HCT116 (cell line): Measurements from ENCODE around the gene CYP24A1. TPM values are rescaled to one million over a fixed set of nuclear protein-coding genes. Genes with fewer than 3 reads are reported as not detected.

ENCODE experiments used
- ATAC-seq: fragments of 200-7000 bp; cut with Tn5 transposase; 2 replicates; pipeline ENCODE4 v1.9.1; 2020; ENCODE audit warnings: mild to moderate bottlenecking, moderate library complexity
- BruUV-seq: library from RNA; stranded (reverse); fragments of 400-500 nt; replicated peaks from 2 replicates; lab custom pipeline; 2021; lab: Mats Ljungman, UMichigan
- CTCF ChIA-PET: fragments of 300-600 bp; sonication (Branson Sonifier 250); formaldehyde crosslinking; loops from one replicate; lab custom pipeline; 2021; ENCODE audit warnings: antibody characterized with exemption; lab: Charles Lee
- POLR2A ChIA-PET: fragments of 300-600, 350-600 bp; sonication (Branson Sonifier 250); formaldehyde crosslinking; loops from one replicate; lab custom pipeline; 2021; ENCODE audit warnings: antibody characterized with exemption; lab: Charles Lee
- RAD21 ChIA-PET, 2 experiments: fragments of 300-600 bp; sonication (Branson Sonifier 250); formaldehyde crosslinking; loops; one replicate each; lab custom pipeline; 2023; ENCODE audit warnings: low total read pairs in 2 of 2; ENCODE audit not compliant: uncharacterized antibody in 2 of 2, unreplicated experiment in 2 of 2, low non-redundant PET in 1 of 2; lab: Charles Lee
- DNase-seq: peaks from one replicate; pipeline ENCODE4 v3.0.0-alpha.2; 2010; ENCODE audit warnings: low read depth, low spot score
- H2AFZ ChIP-seq: fragments of 200-600 bp; shearing (Covaris generic), sonication (generic); 2 replicates; pipeline ENCODE4 v1.6.1; 2017; ENCODE audit warnings: low read depth, mixed run types, mixed read lengths, antibody characterized with exemption, low read length; ENCODE audit not compliant: poor library complexity, severe bottlenecking
- H3K27ac ChIP-seq: 2 replicates; pipeline ENCODE4 v1.5.1; 2012; ENCODE audit warnings: low read depth, low read length
- H3K27me3 ChIP-seq: fragments of 200-600 bp; sonication (generic); 2 replicates; pipeline ENCODE4 v1.6.1; 2016; ENCODE audit warnings: mixed run types, low read length, mixed read lengths; ENCODE audit not compliant: insufficient read depth
- H3K36me3 ChIP-seq, 2 experiments: fragments of 200-500 bp in 1 of 2; fragments of 200-600 bp in 1 of 2; sonication (Bioruptor generic) in 1 of 2; sonication (generic) in 1 of 2; 2 replicates each; pipeline versions ENCODE4 v1.5.1 to v1.6.1; 2014 to 2016; ENCODE audit warnings: low read length in 2 of 2, inconsistent platforms in 1 of 2, mixed read lengths in 1 of 2, mixed run types in 1 of 2; ENCODE audit not compliant: insufficient read depth in 2 of 2, control insufficient read depth in 1 of 2
- H3K4me1 ChIP-seq, 2 experiments: fragments of 200-600 bp in 1 of 2; sonication (generic) in 1 of 2; 2 replicates each; pipeline versions ENCODE4 v1.5.1 to v1.6.1; 2012 to 2017; ENCODE audit warnings: low read length in 2 of 2, inconsistent platforms in 1 of 2, mild to moderate bottlenecking in 1 of 2, mixed read lengths in 1 of 2, mixed run types in 1 of 2, moderate library complexity in 1 of 2; ENCODE audit not compliant: insufficient read depth in 2 of 2, control insufficient read depth in 1 of 2
- H3K4me2 ChIP-seq: fragments of 200-600 bp; sonication (generic); 2 replicates; pipeline ENCODE4 v1.6.1; 2017; ENCODE audit warnings: mixed run types, low read length, mixed read lengths
- H3K4me3 ChIP-seq, 2 experiments: fragments of 200-600 bp in 1 of 2; sonication (generic) in 1 of 2; replicated peaks in 1 of 2; 2 replicates each; pipeline ENCODE4 v1.5.1; 2011 to 2016; ENCODE audit warnings: low read length in 2 of 2, control low read depth in 1 of 2, low read depth in 1 of 2, mild to moderate bottlenecking in 1 of 2, mixed read lengths in 1 of 2, mixed run types in 1 of 2
- H3K79me2 ChIP-seq: fragments of 200-600 bp; sonication (generic); 2 replicates; pipeline ENCODE4 v1.6.1; 2017; ENCODE audit warnings: mild to moderate bottlenecking, mixed run types, low read length, moderate library complexity, mixed read lengths; ENCODE audit not compliant: insufficient read depth
- H3K9ac ChIP-seq: fragments of 200-600 bp; sonication (generic); 2 replicates; pipeline ENCODE4 v1.6.1; 2016; ENCODE audit warnings: low read length, mixed read lengths
- H3K9me2 ChIP-seq: fragments of 200-600 bp; sonication (generic), shearing (Covaris generic); 2 replicates; pipeline ENCODE4 v1.6.1; 2017; ENCODE audit warnings: mixed run types, mild to moderate bottlenecking, moderate library complexity; ENCODE audit not compliant: insufficient read depth
- H3K9me3 ChIP-seq, 2 experiments: fragments of 200-500 bp in 1 of 2; fragments of 200-600 bp in 1 of 2; sonication (Bioruptor generic) in 1 of 2; sonication (generic) in 1 of 2; 2 replicates each; pipeline ENCODE4 v1.6.1; 2014 to 2017; ENCODE audit warnings: low read length in 2 of 2, mixed read lengths in 2 of 2, inconsistent platforms in 1 of 2, low read depth in 1 of 2, mild to moderate bottlenecking in 1 of 2, mixed run types in 1 of 2, moderate library complexity in 1 of 2; ENCODE audit not compliant: control insufficient read depth in 1 of 2, insufficient read depth in 1 of 2
- H4K20me1 ChIP-seq: fragments of 200-600 bp; sonication (generic), shearing (Covaris generic); 2 replicates; pipeline ENCODE4 v1.6.1; 2017; ENCODE audit warnings: mixed run types, mild to moderate bottlenecking, moderate library complexity; ENCODE audit not compliant: insufficient read depth
- CEBPB ChIP-seq: IDR thresholded peaks from 2 replicates; pipeline ENCODE4 v1.6.1; 2012; ENCODE audit warnings: low read depth
- EZH2 ChIP-seq: fragments of 200-600 bp; sonication (generic); IDR thresholded peaks from 2 replicates; pipeline ENCODE4 v1.6.1; 2017; ENCODE audit warnings: antibody characterized with exemption, mixed run types
- EZH2phosphoT487 ChIP-seq: fragments of 200-600 bp; IDR thresholded peaks from 2 replicates; pipeline ENCODE4 v1.6.1; 2018; ENCODE audit warnings: antibody characterized with exemption, borderline replicate concordance
- POLR2AphosphoS5 ChIP-seq: IDR thresholded peaks from 2 replicates; pipeline ENCODE4 v1.6.1; 2011; ENCODE audit warnings: mild to moderate bottlenecking, low read depth, low read length, moderate library complexity
- RAD21 ChIP-seq: IDR thresholded peaks from 2 replicates; pipeline ENCODE4 v1.6.1; 2012; ENCODE audit warnings: low read depth, mild to moderate bottlenecking
- SP1 ChIP-seq: IDR thresholded peaks from 2 replicates; pipeline ENCODE4 v1.6.1; 2012; ENCODE audit warnings: low read depth
- ZFX ChIP-seq: fragments of 450-650 bp; IDR thresholded peaks from 2 replicates; pipeline ENCODE4 v1.6.1; 2017
- intact Hi-C: fragments of 100-400 bp; cut with micrococcal nuclease; formaldehyde crosslinking; loops from 2 replicates; pipeline ENCODE4 v1.10.0; 2022
- total RNA-seq: library from RNA; stranded (reverse); gene quantifications from one replicate; pipeline ENCODE4 v1.2.1, GENCODE V29; 2021; ENCODE audit not compliant: unreplicated experiment
- TF ChIP-seq, protein P1 (sequence below), 3 experiments: fragments of 200-600 bp in 1 of 3; sonication (generic) in 1 of 3; IDR thresholded peaks in 2 of 3; conservative IDR thresholded peaks in 1 of 3; 2 replicates each; pipeline ENCODE4 v1.5.1; 2012 to 2017; ENCODE audit warnings: low read depth in 2 of 3, low read length in 2 of 3, antibody characterized with exemption in 1 of 3, borderline replicate concordance in 1 of 3, control low read depth in 1 of 3, mild to moderate bottlenecking in 1 of 3, mixed read lengths in 1 of 3, mixed run types in 1 of 3, moderate library complexity in 1 of 3; ENCODE audit not compliant: insufficient read depth in 1 of 3
- TF ChIP-seq, protein P2 (sequence below): IDR thresholded peaks from 2 replicates; pipeline ENCODE4 v1.6.1; 2012; ENCODE audit warnings: low read depth
- TF ChIP-seq, protein P3 (sequence below): IDR thresholded peaks from 2 replicates; pipeline ENCODE4 v1.6.1; 2012

CYP24A1 gene
- total RNA-seq, 1 experiment from 2014 or later, result 267 TPM

DNA sequence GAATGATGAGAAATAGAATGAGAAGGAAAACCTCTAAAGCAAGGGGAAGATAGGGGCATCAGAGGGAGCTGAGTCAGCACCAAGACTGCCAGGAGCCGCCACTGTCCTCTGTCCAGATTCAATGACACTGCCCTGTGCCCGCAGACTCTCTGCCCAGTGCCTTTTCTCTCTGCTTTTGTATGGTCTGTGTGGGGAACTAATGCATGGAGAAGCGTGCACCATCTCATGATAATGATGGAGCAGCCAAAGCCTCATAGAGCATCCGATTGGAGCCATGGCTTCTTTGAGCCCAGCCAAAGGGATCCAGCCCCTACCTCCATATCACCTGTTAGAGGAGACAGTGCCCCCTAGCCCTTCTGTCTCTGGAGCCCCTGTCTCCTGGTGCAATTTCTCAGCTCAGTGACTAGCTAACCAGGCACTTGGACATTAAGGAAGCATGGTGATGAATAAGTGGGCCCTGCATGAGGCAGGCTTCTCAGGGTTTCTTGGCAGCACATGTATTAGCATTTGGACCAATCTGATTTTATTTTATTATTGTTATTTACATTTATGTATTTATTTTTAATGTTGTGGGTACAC is 27.6 kb upstream of the CYP24A1 start:
- DNase-seq (no peak), ATAC-seq (no peak)
- no peaks in the 10 kb centered on the region for H3K36me3 ChIP-seq
- no peaks in the 10 kb centered on the region for H3K79me2 ChIP-seq
- intact Hi-C loops, result no loop called here
- H3K27me3 ChIP-seq, result no peaks in the 10 kb centered on the region
- no peak overlapping the region for H3K4me2 ChIP-seq
- no peak overlapping the region for H3K4me3 ChIP-seq
- no peaks in the 10 kb centered on the region for H4K20me1 ChIP-seq
- ChIA-PET CTCF (interaction anchor here (6.3 kb wide), 1 partner anchor 102 kb away, joined by 162 read pairs; no protein-coding TSS in a partner anchor), RAD21 (interaction anchor here (0.6 to 4.1 kb wide), 2 partner anchors 105 to 312 kb away, joined by 7 to 17 read pairs; no protein-coding TSS in a partner anchor), POLR2A (no interaction called here)
- no peak for TF ChIP-seq EZH2
- TF ChIP-seq, protein P1, sequence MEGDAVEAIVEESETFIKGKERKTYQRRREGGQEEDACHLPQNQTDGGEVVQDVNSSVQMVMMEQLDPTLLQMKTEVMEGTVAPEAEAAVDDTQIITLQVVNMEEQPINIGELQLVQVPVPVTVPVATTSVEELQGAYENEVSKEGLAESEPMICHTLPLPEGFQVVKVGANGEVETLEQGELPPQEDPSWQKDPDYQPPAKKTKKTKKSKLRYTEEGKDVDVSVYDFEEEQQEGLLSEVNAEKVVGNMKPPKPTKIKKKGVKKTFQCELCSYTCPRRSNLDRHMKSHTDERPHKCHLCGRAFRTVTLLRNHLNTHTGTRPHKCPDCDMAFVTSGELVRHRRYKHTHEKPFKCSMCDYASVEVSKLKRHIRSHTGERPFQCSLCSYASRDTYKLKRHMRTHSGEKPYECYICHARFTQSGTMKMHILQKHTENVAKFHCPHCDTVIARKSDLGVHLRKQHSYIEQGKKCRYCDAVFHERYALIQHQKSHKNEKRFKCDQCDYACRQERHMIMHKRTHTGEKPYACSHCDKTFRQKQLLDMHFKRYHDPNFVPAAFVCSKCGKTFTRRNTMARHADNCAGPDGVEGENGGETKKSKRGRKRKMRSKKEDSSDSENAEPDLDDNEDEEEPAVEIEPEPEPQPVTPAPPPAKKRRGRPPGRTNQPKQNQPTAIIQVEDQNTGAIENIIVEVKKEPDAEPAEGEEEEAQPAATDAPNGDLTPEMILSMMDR (IDR thresholded peaks at IDR 0.05 in 2 of 3, conservative IDR thresholded peaks at IDR 0.05 in 1 of 3; ENCODE audit: borderline replicate concordance in 1 of 3, insufficient read depth in 1 of 3, low read depth in 2 of 3, low read length in 2 of 3), result 0 out of 6 replicates have a peak, but pooled peaks of 1 of the 3 experiments have one; percentile 5
- peaks cover 23 to 36% of the 10 kb centered on the region in 2 experiments for H3K4me1 ChIP-seq
- H3K27ac ChIP-seq, result no peak overlapping the region
- no peak overlapping the region for H2AFZ ChIP-seq
- H3K9me2 ChIP-seq, result no peaks in the 10 kb centered on the region
- H3K9me3 ChIP-seq, result no peaks in the 10 kb centered on the region
- BruUV-seq, result no TSS peak
- H3K9ac ChIP-seq, result no peak overlapping the region

DNA sequence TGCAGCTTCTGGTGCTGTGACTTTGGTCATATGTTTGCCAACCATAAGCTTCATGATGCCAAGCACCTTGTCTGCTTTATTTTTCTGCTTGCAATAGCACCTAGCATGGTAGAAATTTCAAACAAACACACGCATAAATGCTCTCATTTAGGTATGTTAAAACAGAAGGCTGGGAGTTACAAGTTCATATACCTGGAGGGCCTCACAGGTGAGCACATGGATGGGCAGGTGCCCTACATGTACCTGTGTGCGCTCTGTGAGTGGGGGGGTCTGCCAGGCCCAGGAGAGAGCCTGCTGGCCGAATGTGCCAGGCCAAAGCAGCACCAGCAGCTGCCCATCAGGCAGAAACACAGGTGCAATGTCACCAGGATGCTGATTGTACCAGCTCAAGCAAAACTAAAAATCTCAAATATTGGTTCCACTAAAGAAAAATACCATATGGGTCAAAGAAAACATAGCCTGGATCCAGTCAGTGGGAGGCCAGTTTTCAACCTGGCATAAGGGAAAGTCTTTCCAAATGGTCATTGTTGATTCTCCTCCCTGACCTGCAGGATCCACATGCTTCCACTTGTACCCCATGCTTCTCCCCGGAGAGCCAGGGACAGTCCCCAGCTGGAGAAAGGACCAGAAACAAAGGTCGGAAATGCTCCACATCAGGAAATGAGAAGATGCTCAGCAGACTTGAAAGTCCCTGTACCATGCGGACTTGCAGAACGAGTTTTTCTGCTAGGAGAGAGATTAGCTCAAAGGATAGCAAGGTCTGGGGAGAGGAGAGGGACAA is 26.9 kb upstream of the CYP24A1 start:
- Histone ChIP-seq H3K4me2 (no peak overlapping the region), H3K79me2 (no peaks in the 10 kb centered on the region), H3K27me3 (no peaks in the 10 kb centered on the region), H2AFZ (no peak overlapping the region), H3K4me1 (peaks cover 29 to 43% of the 10 kb centered on the region in 2 experiments), H3K9me3 (no peaks in the 10 kb centered on the region), H3K9ac (no peak overlapping the region), H3K36me3 (no peaks in the 10 kb centered on the region), H3K9me2 (no peaks in the 10 kb centered on the region), H3K27ac (no peak overlapping the region), H3K4me3 (no peak overlapping the region), H4K20me1 (no peaks in the 10 kb centered on the region)
- intact Hi-C loops, result no loop called here
- RAD21 ChIA-PET, result interaction anchor here (0.6 to 4.1 kb wide), 3 partner anchors 104 to 312 kb away, joined by 7 to 17 read pairs (median 15); no protein-coding TSS in a partner anchor
- BruUV-seq, result no TSS peak
- CTCF ChIA-PET, result interaction anchor here (0.7 to 6.3 kb wide), 17 partner anchors 8 to 447 kb away, joined by 3 to 162 read pairs (median 3); partner anchors contain the start of gene BCAS1
- no peak for DNase-seq
- POLR2A ChIA-PET, result no interaction called here
- no peak for ATAC-seq
- TF ChIP-seq POLR2AphosphoS5, result no peak
- TF ChIP-seq ZFX, result no peak
- TF ChIP-seq EZH2, result no peak
- no peak for TF ChIP-seq RAD21
- no peak for TF ChIP-seq CEBPB
- TF ChIP-seq SP1, result no peak
- TF ChIP-seq, protein P2, sequence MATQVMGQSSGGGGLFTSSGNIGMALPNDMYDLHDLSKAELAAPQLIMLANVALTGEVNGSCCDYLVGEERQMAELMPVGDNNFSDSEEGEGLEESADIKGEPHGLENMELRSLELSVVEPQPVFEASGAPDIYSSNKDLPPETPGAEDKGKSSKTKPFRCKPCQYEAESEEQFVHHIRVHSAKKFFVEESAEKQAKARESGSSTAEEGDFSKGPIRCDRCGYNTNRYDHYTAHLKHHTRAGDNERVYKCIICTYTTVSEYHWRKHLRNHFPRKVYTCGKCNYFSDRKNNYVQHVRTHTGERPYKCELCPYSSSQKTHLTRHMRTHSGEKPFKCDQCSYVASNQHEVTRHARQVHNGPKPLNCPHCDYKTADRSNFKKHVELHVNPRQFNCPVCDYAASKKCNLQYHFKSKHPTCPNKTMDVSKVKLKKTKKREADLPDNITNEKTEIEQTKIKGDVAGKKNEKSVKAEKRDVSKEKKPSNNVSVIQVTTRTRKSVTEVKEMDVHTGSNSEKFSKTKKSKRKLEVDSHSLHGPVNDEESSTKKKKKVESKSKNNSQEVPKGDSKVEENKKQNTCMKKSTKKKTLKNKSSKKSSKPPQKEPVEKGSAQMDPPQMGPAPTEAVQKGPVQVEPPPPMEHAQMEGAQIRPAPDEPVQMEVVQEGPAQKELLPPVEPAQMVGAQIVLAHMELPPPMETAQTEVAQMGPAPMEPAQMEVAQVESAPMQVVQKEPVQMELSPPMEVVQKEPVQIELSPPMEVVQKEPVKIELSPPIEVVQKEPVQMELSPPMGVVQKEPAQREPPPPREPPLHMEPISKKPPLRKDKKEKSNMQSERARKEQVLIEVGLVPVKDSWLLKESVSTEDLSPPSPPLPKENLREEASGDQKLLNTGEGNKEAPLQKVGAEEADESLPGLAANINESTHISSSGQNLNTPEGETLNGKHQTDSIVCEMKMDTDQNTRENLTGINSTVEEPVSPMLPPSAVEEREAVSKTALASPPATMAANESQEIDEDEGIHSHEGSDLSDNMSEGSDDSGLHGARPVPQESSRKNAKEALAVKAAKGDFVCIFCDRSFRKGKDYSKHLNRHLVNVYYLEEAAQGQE, result no peak
- TF ChIP-seq EZH2phosphoT487, result no peak
- TF ChIP-seq, protein P3, sequence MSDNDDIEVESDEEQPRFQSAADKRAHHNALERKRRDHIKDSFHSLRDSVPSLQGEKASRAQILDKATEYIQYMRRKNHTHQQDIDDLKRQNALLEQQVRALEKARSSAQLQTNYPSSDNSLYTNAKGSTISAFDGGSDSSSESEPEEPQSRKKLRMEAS, result no peak
